ENCODE results near the gene ZNF749. TPM values are rescaled to one million over a fixed set of nuclear protein-coding genes. Genes with fewer than 3 reads are reported as not detected.
"Not testable (repeated sequence)": the region's sequence is repeated elsewhere in the genome, so short reads cannot be mapped to it uniquely, and the experiment has no call there.

ZNF749 gene
- total RNA-seq, 1 donor from 2014 or later: 26.6 TPM

DNA sequence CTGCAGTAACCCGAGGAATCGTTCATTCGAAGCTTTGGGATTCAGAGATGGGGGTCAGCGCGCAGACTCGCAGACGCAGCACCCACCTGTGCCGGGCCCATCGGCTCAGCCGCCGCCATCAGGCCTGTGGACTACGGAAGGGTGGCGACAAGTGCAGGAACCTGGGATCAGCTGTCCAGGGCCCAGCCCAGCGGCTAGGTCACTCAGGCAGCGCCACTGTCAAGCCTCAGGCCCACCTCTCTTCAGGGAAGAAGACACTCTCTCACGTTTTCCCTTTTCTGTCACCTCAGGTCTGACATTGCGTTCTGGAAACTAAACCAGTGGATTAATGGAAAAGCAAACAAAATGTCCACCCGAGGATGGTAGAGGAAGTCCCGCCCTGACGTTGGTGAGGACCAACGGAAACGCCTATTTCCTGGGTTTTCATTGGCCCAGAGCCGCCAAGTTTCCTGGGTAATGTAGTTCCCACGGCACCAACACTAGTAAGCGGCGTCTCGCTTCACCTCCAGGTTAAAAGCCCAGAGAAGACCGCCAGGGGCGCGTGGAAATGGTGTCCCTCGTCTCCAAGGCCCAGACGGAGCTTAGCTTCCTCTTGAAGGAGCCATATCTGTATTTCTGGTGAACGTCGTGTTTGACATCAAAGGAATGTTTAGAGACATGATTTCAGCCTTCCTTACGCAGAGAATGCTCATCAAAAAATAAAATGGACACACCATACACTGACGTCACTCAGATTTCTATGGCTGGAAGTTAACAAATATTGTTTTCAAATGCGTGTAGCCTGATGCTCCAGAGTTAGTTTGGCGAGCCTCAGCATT, 42.3 kb downstream of the ZNF749 start, which contains the start of gene ZNF772:
Gene ZNF772 (minus strand): TSS at position 376 of the 818 bp plus-strand sequence. CDS start 257 bp downstream, at position 119.
- H3K4me3 Mint-ChIP-seq: peak within 1 kb of the TSS; percentile 94
- peak; percentile 85 for DNase-seq (ENCODE audit: extremely low spot score, unreplicated experiment)
- H3K36me3 Mint-ChIP-seq: peaks cover 50% of the 10 kb centered on the region
- peaks cover 6% of the 10 kb centered on the region for H3K4me1 Mint-ChIP-seq (ENCODE audit: unreplicated experiment)
- TF ChIP-seq CTCF (conservative IDR thresholded peaks at IDR 0.05): peak; percentile 70
- H3K27me3 Mint-ChIP-seq: no peaks in the 10 kb centered on the region
- peak within 1 kb of the TSS; percentile 89 for H3K27ac Mint-ChIP-seq
- H3K9me3 Mint-ChIP-seq: peaks cover 27% of the 10 kb centered on the region

DNA sequence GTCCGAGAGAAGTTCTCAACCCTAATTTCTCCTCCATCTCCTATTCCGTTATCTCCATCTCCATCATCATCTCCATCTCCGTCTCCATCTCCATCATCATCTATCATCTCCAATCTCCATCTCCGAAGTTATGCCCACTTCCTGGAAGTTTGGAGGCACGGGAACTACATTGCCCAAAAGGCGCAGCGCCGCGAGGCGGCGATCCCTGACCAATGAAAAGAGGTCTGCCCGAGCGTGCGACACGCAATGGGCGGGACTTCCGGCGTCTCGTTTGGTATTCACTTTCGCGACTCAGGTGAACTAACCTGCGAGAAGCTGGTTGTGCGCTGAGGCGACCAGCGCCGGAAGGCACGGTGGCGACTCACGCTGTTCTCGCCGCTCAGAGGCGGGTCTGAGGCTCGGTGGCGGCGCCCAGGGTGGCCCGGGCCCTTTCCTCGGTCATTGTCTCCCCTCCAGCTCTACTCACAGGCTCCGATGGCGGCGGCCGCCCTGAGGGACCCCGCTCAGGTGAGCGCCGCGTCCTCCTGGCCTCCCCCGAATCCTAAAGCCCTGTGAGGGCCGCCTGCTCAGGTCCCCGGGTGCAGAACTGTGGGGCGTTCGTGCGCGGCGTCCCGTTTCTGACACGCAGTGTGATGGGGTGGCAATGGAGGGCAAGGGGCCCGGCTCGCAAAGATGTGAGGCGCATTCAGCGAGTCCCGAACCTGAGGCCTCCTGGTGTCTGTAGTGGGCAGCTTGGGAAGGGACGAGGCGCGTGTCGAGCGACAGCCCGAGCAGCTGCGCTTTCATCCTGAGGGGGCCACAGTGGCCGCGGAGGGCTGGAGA, 52.6 kb downstream of the ZNF749 start, which contains the start of gene ZNF419:
Gene ZNF419 (plus strand): TSS at position 274 of the 822 bp plus-strand sequence. CDS start 201 bp downstream, at position 475.
- H3K9me3 Mint-ChIP-seq: peaks cover 13% of the 10 kb centered on the region
- peak within 1 kb of the TSS; percentile 57 for H3K27ac Mint-ChIP-seq
- peak; percentile 91 for DNase-seq (ENCODE audit: extremely low spot score, unreplicated experiment)
- H3K4me3 Mint-ChIP-seq: peak within 1 kb of the TSS; percentile 86
- not testable (repeated sequence) for H3K27me3 Mint-ChIP-seq
- peaks cover 35% of the 10 kb centered on the region for H3K36me3 Mint-ChIP-seq
- peaks cover 12% of the 10 kb centered on the region for H3K4me1 Mint-ChIP-seq (ENCODE audit: unreplicated experiment)

DNA sequence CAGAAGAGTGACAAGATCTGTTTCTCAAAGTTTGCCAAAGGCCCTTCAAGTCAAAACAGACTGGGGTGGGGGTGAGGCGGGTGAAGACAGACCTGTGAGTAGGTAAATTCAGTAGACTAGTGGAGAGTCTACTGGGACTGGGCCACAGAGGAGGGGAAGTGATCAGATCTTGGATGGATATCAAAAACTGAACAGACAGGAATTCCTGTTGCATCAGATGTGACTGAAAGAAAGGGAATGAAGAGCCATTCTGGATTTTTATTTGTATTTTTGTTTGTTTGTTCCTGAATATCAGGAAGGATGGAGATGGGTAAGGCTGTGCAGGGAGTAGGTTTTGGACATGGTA, 53.1 kb downstream of the ZNF749 start:
- H3K36me3 Mint-ChIP-seq: peaks cover 41% of the 10 kb centered on the region
- peaks cover 13% of the 10 kb centered on the region for H3K9me3 Mint-ChIP-seq
- H3K27ac Mint-ChIP-seq: peak overlapping the region; percentile 57
- DNase-seq (ENCODE audit: extremely low spot score, unreplicated experiment); H3K27me3 Mint-ChIP-seq: not testable (repeated sequence)
- peaks cover 12% of the 10 kb centered on the region for H3K4me1 Mint-ChIP-seq (ENCODE audit: unreplicated experiment)
- peak overlapping the region; percentile 86 for H3K4me3 Mint-ChIP-seq

Other genes starting within 250 kb of the ZNF749 start
- gene ZNF264, start 243.8 kb upstream of the ZNF749 start, total RNA-seq (ENCODE audit: low replicate concordance): 37.0 and 42.5 TPM in 2 replicates
- 0.34 and 0.55 TPM in 2 replicates for gene AURKC, start 204.3 kb upstream of the ZNF749 start, total RNA-seq (ENCODE audit: low replicate concordance)
- gene ZNF805, start 194.7 kb upstream of the ZNF749 start, total RNA-seq (ENCODE audit: low replicate concordance): 16.8 and 16.9 TPM in 2 replicates
- gene ZNF460, start 154.8 kb upstream of the ZNF749 start, total RNA-seq (ENCODE audit: low replicate concordance): 58.4 and 66.1 TPM in 2 replicates
- gene ZNF543, start 114.9 kb upstream of the ZNF749 start, total RNA-seq (ENCODE audit: low replicate concordance): 8.3 and 9.8 TPM in 2 replicates
- 12.1 and 12.2 TPM in 2 replicates for gene ZNF304, start 84.1 kb upstream of the ZNF749 start, total RNA-seq (ENCODE audit: low replicate concordance)
- 11.9 and 12.3 TPM in 2 replicates for gene TRAPPC2B, start 71.8 kb upstream of the ZNF749 start, total RNA-seq (ENCODE audit: low replicate concordance)
- gene ZNF547, start 71.8 kb upstream of the ZNF749 start, total RNA-seq (ENCODE audit: low replicate concordance): 3.9 and 4.9 TPM in 2 replicates
- gene ZNF548, start 45.5 kb upstream of the ZNF749 start, total RNA-seq (ENCODE audit: low replicate concordance): 23.9 and 28.2 TPM in 2 replicates
- gene ZNF17, start 24.2 kb upstream of the ZNF749 start, total RNA-seq (ENCODE audit: low replicate concordance): 13.3 and 13.9 TPM in 2 replicates
- 0.94 and 1.6 TPM in 2 replicates for gene VN1R1, start 21.8 kb downstream of the ZNF749 start, total RNA-seq (ENCODE audit: low replicate concordance)
- 16.6 and 18.0 TPM in 2 replicates for gene ZNF772, start 42.2 kb downstream of the ZNF749 start, total RNA-seq (ENCODE audit: low replicate concordance)
- 15.4 and 18.4 TPM in 2 replicates for gene ZNF419, start 52.4 kb downstream of the ZNF749 start, total RNA-seq (ENCODE audit: low replicate concordance)
- gene ZNF773, start 64.6 kb downstream of the ZNF749 start, total RNA-seq (ENCODE audit: low replicate concordance): 9.6 and 9.8 TPM in 2 replicates
- 8.5 and 9.2 TPM in 2 replicates for gene ZNF549, start 92.0 kb downstream of the ZNF749 start, total RNA-seq (ENCODE audit: low replicate concordance)
- gene ZNF550, start 124.5 kb downstream of the ZNF749 start, total RNA-seq (ENCODE audit: low replicate concordance): 15.9 and 18.7 TPM in 2 replicates
- 9.1 and 10.3 TPM in 2 replicates for gene ZNF416, start 143.6 kb downstream of the ZNF749 start, total RNA-seq (ENCODE audit: low replicate concordance)
- gene ZIK1, start 148.8 kb downstream of the ZNF749 start, total RNA-seq (ENCODE audit: low replicate concordance): 11.5 and 17.6 TPM in 2 replicates
- gene ZNF530, start 164.6 kb downstream of the ZNF749 start, total RNA-seq (ENCODE audit: low replicate concordance): 4.8 and 4.9 TPM in 2 replicates
- gene ZNF134, start 178.9 kb downstream of the ZNF749 start, total RNA-seq (ENCODE audit: low replicate concordance): 24.7 and 27.1 TPM in 2 replicates
- 15.2 and 26.5 TPM in 2 replicates for gene ZNF211, start 197.8 kb downstream of the ZNF749 start, total RNA-seq (ENCODE audit: low replicate concordance)
- gene ZSCAN4, start 233.6 kb downstream of the ZNF749 start, total RNA-seq (ENCODE audit: low replicate concordance): not detected in 2 replicates
- 14.4 and 16.1 TPM in 2 replicates for gene ZNF551, start 246.7 kb downstream of the ZNF749 start, total RNA-seq (ENCODE audit: low replicate concordance)